Measurements from ENCODE around the gene SLC15A5.

Gene SLC15A5

GRCh38 chr12:16277585-16277984 is at the start of gene SLC15A5:
Gene SLC15A5, minus strand, starts transcription at chr12:16277685. Its CDS starts 0 bp downstream, at chr12:16277685.
- Histone ChIP-seq H3K27me3 (ENCODE audit: control insufficient read depth in 1 of 2, insufficient read depth in 2 of 2, low read length in 2 of 2) (no peaks in the 10 kb centered on the region), H3K9ac (ENCODE audit: low read length in 2 of 2) (no peak within 1 kb of the TSS), H3K4me1 (ENCODE audit: control insufficient read depth, insufficient read depth, low read length) (no peaks in the 10 kb centered on the region), H3K27ac (ENCODE audit: low read length) (no peak within 1 kb of the TSS), H3K36me3 (ENCODE audit: control insufficient read depth in 2 of 2, insufficient read depth in 2 of 2, low read length in 2 of 2) (no peaks in the 10 kb centered on the region), H3K9me3 (ENCODE audit: control insufficient read depth in 2 of 2, low read length in 2 of 2) (no peaks in the 10 kb centered on the region), H3K4me3 (ENCODE audit: low read length in 2 of 2) (no peak within 1 kb of the TSS)

- Histone ChIP-seq H3K4me3 (ENCODE audit: low read length in 2 of 2) (no peak overlapping the region), H3K9ac (ENCODE audit: low read length in 2 of 2) (no peak overlapping the region), H3K4me1 (ENCODE audit: control insufficient read depth, insufficient read depth, low read length) (no peaks in the 10 kb centered on the region), H3K9me3 (ENCODE audit: control insufficient read depth in 2 of 2, low read length in 2 of 2) (peaks cover 0 to 3% of the 10 kb centered on the region in 2 donors), H3K27ac (ENCODE audit: low read length) (no peak overlapping the region), H3K36me3 (ENCODE audit: control insufficient read depth in 2 of 2, insufficient read depth in 2 of 2, low read length in 2 of 2) (no peaks in the 10 kb centered on the region), H3K27me3 (ENCODE audit: control insufficient read depth in 1 of 2, insufficient read depth in 2 of 2, low read length in 2 of 2) (no peaks in the 10 kb centered on the region)
Observed at GRCh38 chr12:16325426-16325825, 47.9 kb upstream of the SLC15A5 start.

GRCh38 chr12:16324772-16325171 is 47.3 kb upstream of the SLC15A5 start:
- Histone ChIP-seq H3K4me3 (ENCODE audit: low read length in 2 of 2) (no peak overlapping the region), H3K27me3 (ENCODE audit: control insufficient read depth in 1 of 2, insufficient read depth in 2 of 2, low read length in 2 of 2) (no peaks in the 10 kb centered on the region), H3K27ac (ENCODE audit: low read length) (no peak overlapping the region), H3K4me1 (ENCODE audit: control insufficient read depth, insufficient read depth, low read length) (no peaks in the 10 kb centered on the region), H3K36me3 (ENCODE audit: control insufficient read depth in 2 of 2, insufficient read depth in 2 of 2, low read length in 2 of 2) (no peaks in the 10 kb centered on the region), H3K9ac (ENCODE audit: low read length in 2 of 2) (no peak overlapping the region), H3K9me3 (ENCODE audit: control insufficient read depth in 2 of 2, low read length in 2 of 2) (peaks cover 0 to 3% of the 10 kb centered on the region in 2 donors)

- Histone ChIP-seq H3K27me3 (ENCODE audit: control insufficient read depth in 1 of 2, insufficient read depth in 2 of 2, low read length in 2 of 2) (no peaks in the 10 kb centered on the region), H3K4me1 (ENCODE audit: control insufficient read depth, insufficient read depth, low read length) (no peaks in the 10 kb centered on the region), H3K4me3 (ENCODE audit: low read length in 2 of 2) (no peak overlapping the region), H3K9me3 (ENCODE audit: control insufficient read depth in 2 of 2, low read length in 2 of 2) (peaks cover 0 to 3% of the 10 kb centered on the region in 2 donors), H3K9ac (ENCODE audit: low read length in 2 of 2) (no peak overlapping the region), H3K36me3 (ENCODE audit: control insufficient read depth in 2 of 2, insufficient read depth in 2 of 2, low read length in 2 of 2) (no peaks in the 10 kb centered on the region), H3K27ac (ENCODE audit: low read length) (no peak overlapping the region)
Observed at GRCh38 chr12:16324272-16324671, 46.8 kb upstream of the SLC15A5 start.

- Histone ChIP-seq H3K4me3 (ENCODE audit: low read length in 2 of 2) (no peak overlapping the region), H3K36me3 (ENCODE audit: control insufficient read depth in 2 of 2, insufficient read depth in 2 of 2, low read length in 2 of 2) (no peaks in the 10 kb centered on the region), H3K9ac (ENCODE audit: low read length in 2 of 2) (no peak overlapping the region), H3K4me1 (ENCODE audit: control insufficient read depth, insufficient read depth, low read length) (no peaks in the 10 kb centered on the region), H3K9me3 (ENCODE audit: control insufficient read depth in 2 of 2, low read length in 2 of 2) (peaks cover 0 to 3% of the 10 kb centered on the region in 2 donors), H3K27ac (ENCODE audit: low read length) (no peak overlapping the region), H3K27me3 (ENCODE audit: control insufficient read depth in 1 of 2, insufficient read depth in 2 of 2, low read length in 2 of 2) (no peaks in the 10 kb centered on the region)
Observed at GRCh38 chr12:16323638-16324037, 46.2 kb upstream of the SLC15A5 start.

- Histone ChIP-seq H3K27me3 (ENCODE audit: control insufficient read depth in 1 of 2, insufficient read depth in 2 of 2, low read length in 2 of 2) (no peaks in the 10 kb centered on the region), H3K9me3 (ENCODE audit: control insufficient read depth in 2 of 2, low read length in 2 of 2) (peaks cover 0 to 3% of the 10 kb centered on the region in 2 donors), H3K36me3 (ENCODE audit: control insufficient read depth in 2 of 2, insufficient read depth in 2 of 2, low read length in 2 of 2) (no peaks in the 10 kb centered on the region), H3K9ac (ENCODE audit: low read length in 2 of 2) (no peak overlapping the region), H3K27ac (ENCODE audit: low read length) (no peak overlapping the region), H3K4me3 (ENCODE audit: low read length in 2 of 2) (no peak overlapping the region), H3K4me1 (ENCODE audit: control insufficient read depth, insufficient read depth, low read length) (no peaks in the 10 kb centered on the region)
Observed at GRCh38 chr12:16323010-16323409, 45.5 kb upstream of the SLC15A5 start.

GRCh38 chr12:16310934-16311333 is 33.4 kb upstream of the SLC15A5 start:
- Histone ChIP-seq H3K9ac (ENCODE audit: low read length in 2 of 2) (no peak overlapping the region), H3K27ac (ENCODE audit: low read length) (no peak overlapping the region), H3K4me3 (ENCODE audit: low read length in 2 of 2) (no peak overlapping the region), H3K36me3 (ENCODE audit: control insufficient read depth in 2 of 2, insufficient read depth in 2 of 2, low read length in 2 of 2) (no peaks in the 10 kb centered on the region), H3K9me3 (ENCODE audit: control insufficient read depth in 2 of 2, low read length in 2 of 2) (peaks cover 0 to 5% of the 10 kb centered on the region in 2 donors), H3K4me1 (ENCODE audit: control insufficient read depth, insufficient read depth, low read length) (no peaks in the 10 kb centered on the region), H3K27me3 (ENCODE audit: control insufficient read depth in 1 of 2, insufficient read depth in 2 of 2, low read length in 2 of 2) (no peaks in the 10 kb centered on the region)

GRCh38 chr12:16307856-16308475 is 30.5 kb upstream of the SLC15A5 start:
- H3K4me1 ChIP-seq (ENCODE audit: control insufficient read depth, insufficient read depth, low read length) = no peaks in the 10 kb centered on the region
- H3K9me3 ChIP-seq (ENCODE audit: control insufficient read depth in 2 of 2, low read length in 2 of 2) = peaks cover 0 to 5% of the 10 kb centered on the region in 2 donors
- no peaks in the 10 kb centered on the region for H3K27me3 ChIP-seq (ENCODE audit: control insufficient read depth in 1 of 2, insufficient read depth in 2 of 2, low read length in 2 of 2)
- H3K36me3 ChIP-seq (ENCODE audit: control insufficient read depth in 2 of 2, insufficient read depth in 2 of 2, low read length in 2 of 2) = no peaks in the 10 kb centered on the region
- no peak overlapping the region for H3K4me3 ChIP-seq (ENCODE audit: low read length in 2 of 2)
- no peak overlapping the region for H3K9ac ChIP-seq (ENCODE audit: low read length in 2 of 2)
- no peak overlapping the region for H3K27ac ChIP-seq (ENCODE audit: low read length)

GRCh38 chr12:16303939-16304338 is 26.5 kb upstream of the SLC15A5 start:
- H3K9me3 ChIP-seq (ENCODE audit: control insufficient read depth in 2 of 2, low read length in 2 of 2) = peaks cover 0 to 2% of the 10 kb centered on the region in 2 donors
- no peak overlapping the region for H3K27ac ChIP-seq (ENCODE audit: low read length)
- no peaks in the 10 kb centered on the region for H3K4me1 ChIP-seq (ENCODE audit: control insufficient read depth, insufficient read depth, low read length)
- no peak overlapping the region for H3K4me3 ChIP-seq (ENCODE audit: low read length in 2 of 2)
- H3K9ac ChIP-seq (ENCODE audit: low read length in 2 of 2) = no peak overlapping the region
- H3K27me3 ChIP-seq (ENCODE audit: control insufficient read depth in 1 of 2, insufficient read depth in 2 of 2, low read length in 2 of 2) = no peaks in the 10 kb centered on the region
- no peaks in the 10 kb centered on the region for H3K36me3 ChIP-seq (ENCODE audit: control insufficient read depth in 2 of 2, insufficient read depth in 2 of 2, low read length in 2 of 2)

GRCh38 chr12:16300736-16301135 is 23.3 kb upstream of the SLC15A5 start:
- Histone ChIP-seq H3K4me3 (ENCODE audit: low read length in 2 of 2) (no peak overlapping the region), H3K4me1 (ENCODE audit: control insufficient read depth, insufficient read depth, low read length) (no peaks in the 10 kb centered on the region), H3K36me3 (ENCODE audit: control insufficient read depth in 2 of 2, insufficient read depth in 2 of 2, low read length in 2 of 2) (no peaks in the 10 kb centered on the region), H3K9ac (ENCODE audit: low read length in 2 of 2) (no peak overlapping the region), H3K9me3 (ENCODE audit: control insufficient read depth in 2 of 2, low read length in 2 of 2) (no peaks in the 10 kb centered on the region), H3K27ac (ENCODE audit: low read length) (no peak overlapping the region), H3K27me3 (ENCODE audit: control insufficient read depth in 1 of 2, insufficient read depth in 2 of 2, low read length in 2 of 2) (no peaks in the 10 kb centered on the region)

- Histone ChIP-seq H3K27ac (ENCODE audit: low read length) (no peak overlapping the region), H3K9ac (ENCODE audit: low read length in 2 of 2) (no peak overlapping the region), H3K4me3 (ENCODE audit: low read length in 2 of 2) (no peak overlapping the region), H3K9me3 (ENCODE audit: control insufficient read depth in 2 of 2, low read length in 2 of 2) (no peaks in the 10 kb centered on the region), H3K27me3 (ENCODE audit: control insufficient read depth in 1 of 2, insufficient read depth in 2 of 2, low read length in 2 of 2) (no peaks in the 10 kb centered on the region), H3K36me3 (ENCODE audit: control insufficient read depth in 2 of 2, insufficient read depth in 2 of 2, low read length in 2 of 2) (no peaks in the 10 kb centered on the region), H3K4me1 (ENCODE audit: control insufficient read depth, insufficient read depth, low read length) (no peaks in the 10 kb centered on the region)
Observed at GRCh38 chr12:16300122-16300521, 22.6 kb upstream of the SLC15A5 start.

All from stomach smooth muscle (tissue), 2 donors.